Fibroblast of villous mesenchyme (primary cell): ENCODE data around the gene FBF1. TPM values are rescaled to one million over a fixed set of nuclear protein-coding genes. Genes with fewer than 3 reads are reported as not detected.

Experiments
- DNase-seq: peaks from one replicate; pipeline ENCODE4 v3.0.0-alpha.2; 2010; ENCODE audit warnings: low read depth
- H3K4me3 ChIP-seq: 2 replicates; pipeline ENCODE4 v1.5.1; 2011; ENCODE audit warnings: low read depth, mild to moderate bottlenecking, low read length
- CTCF ChIP-seq: IDR thresholded peaks from 2 replicates; pipeline ENCODE4 v1.5.1; 2012; ENCODE audit warnings: low read depth, mild to moderate bottlenecking, low read length; ENCODE audit not compliant: insufficient read depth
- total RNA-seq: library from RNA; depleted of rRNA; stranded (reverse); fragments of >200 nt; gene quantifications from 2 replicates; pipeline ENCODE4 v1.2.3, GENCODE V29; 2012

FBF1 gene
- total RNA-seq, 1 donor, result 16.0 TPM

DNA sequence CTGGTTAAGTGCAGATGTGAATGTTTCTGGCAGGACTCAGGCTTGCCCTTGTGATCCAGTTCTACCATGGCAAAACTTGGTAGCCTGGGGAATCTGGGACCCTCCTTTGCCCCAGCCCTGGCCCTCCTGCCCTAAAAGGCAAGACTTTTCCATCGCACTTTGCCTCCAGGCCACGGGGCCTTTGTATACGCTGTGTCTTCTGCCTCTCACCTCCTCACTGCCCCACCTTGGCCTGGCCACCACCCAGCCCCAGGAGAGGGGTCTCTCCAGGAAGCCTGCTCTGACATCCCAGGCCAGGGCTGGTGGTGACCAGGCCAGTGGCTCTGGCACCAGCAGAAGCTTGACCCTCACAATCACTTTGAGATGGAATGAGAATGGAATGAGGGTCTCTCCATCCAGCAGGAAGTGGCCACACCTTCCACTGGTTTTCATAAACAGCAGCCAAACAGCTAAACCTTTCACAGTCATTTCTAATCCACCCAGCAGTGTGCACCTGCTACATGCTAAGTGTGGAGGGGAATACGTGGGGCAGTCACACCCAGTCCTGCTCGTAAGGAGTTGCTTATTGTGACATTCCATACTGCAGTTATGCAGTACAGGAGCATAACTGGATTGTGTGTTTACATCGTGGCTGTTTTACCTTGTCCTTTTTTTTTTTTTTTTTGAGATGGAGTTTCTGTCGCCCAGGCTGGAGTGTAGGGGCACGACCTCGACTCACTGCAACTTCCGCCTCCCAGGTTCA, 34.5 kb downstream of the FBF1 start:
- no peak overlapping the region for H3K4me3 ChIP-seq
- DNase-seq, result no peak
- TF ChIP-seq CTCF, result no peak

- TF ChIP-seq CTCF, result peak; percentile 88
- peak; percentile 95 for DNase-seq
- H3K4me3 ChIP-seq, result peak within 1 kb of the TSS; percentile 84
Measured at GRCh38 chr17:75904749-75905521, 35.9 kb downstream of the FBF1 start, which contains the start of gene MRPL38. MRPL38 (minus strand) TSS chr17:75904884; CDS start chr17:75904875, 9 bp downstream.

DNA sequence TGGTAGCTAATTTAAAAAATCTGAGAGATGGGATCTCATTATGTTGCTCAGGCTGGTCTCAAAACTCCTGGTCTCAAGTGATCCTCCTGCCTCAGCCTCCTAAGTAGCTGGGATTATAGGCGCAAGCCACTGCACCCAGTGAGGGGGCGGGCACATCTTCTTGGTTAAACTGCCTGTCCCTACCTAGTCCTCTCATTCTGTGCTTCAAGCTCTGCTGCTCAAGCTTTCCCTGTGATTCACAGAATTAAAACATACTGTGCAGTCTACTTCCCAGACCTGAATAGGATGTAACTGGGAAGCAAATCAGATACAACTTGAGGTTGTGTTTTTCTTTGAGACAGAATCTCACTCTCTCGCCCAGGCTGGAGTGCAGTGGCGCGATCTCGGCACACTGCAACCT, 38.4 kb downstream of the FBF1 start:
- no peak for DNase-seq
- TF ChIP-seq CTCF, result no peak

GRCh38 chr17:75901727-75902126, 39.1 kb downstream of the FBF1 start:
- H3K4me3 ChIP-seq, result no peak overlapping the region
- no peak for TF ChIP-seq CTCF
- no peak for DNase-seq

More for the DNA sequence above, 38.4 kb downstream of the FBF1 start:
- no peak overlapping the region for H3K4me3 ChIP-seq

- no peak for DNase-seq
- no peak for TF ChIP-seq CTCF
- H3K4me3 ChIP-seq, result no peak overlapping the region
Measured at GRCh38 chr17:75900691-75901533, 39.9 kb downstream of the FBF1 start.

DNA sequence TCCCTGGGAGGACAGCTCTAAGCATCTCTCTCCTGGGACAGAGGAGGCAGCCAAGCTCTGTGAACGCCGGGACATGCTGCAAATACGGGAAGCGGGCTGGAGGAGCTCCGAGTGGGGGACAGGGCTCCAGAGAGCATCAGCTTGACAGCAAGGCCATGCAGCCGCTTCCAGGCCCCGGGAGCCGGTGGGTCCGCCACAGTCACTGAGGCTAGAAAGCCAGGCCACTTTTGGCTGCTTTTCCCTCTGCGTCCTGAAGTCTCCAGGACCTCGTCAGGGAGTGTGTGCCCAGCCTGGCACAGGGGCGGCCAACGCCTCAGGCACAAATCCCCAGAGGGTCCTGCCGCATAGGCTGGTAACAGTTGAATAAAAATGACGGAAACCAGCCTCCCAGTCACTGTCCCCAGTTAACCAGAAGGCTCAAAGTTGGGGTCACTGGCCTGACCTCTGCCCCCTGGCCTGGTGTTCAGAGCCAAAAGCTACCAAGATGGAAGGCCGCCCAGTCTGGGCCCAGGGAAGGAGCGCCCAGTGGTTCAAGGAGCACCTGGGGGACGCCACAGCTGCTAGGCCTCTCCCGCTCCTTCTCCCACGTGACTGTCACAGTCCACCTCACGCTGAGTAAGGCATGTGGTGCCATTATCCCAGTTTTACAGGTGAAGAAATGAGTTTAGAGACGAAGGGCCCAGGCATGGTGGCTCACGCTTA, 40.9 kb downstream of the FBF1 start:
- DNase-seq, result no peak
- no peak overlapping the region for H3K4me3 ChIP-seq
- no peak for TF ChIP-seq CTCF
